HepG2 (cell line): Measurements from ENCODE around the gene GOLGA6C. TPM values are rescaled to one million over a fixed set of nuclear protein-coding genes. Genes with fewer than 3 reads are reported as not detected.

Source experiments
- AHDC1 ChIP-seq: sonication (generic); formaldehyde crosslinking; IDR thresholded peaks from 2 replicates; pipeline ENCODE4 v1.5.1; 2020; ENCODE audit warnings: mild to moderate bottlenecking, missing genetic modification reagents, borderline replicate concordance
- CHD4 ChIP-seq: fragments of 200-600 bp; sonication (generic); IDR thresholded peaks from 2 replicates; pipeline ENCODE4 v1.7.0; 2017; ENCODE audit warnings: mild to moderate bottlenecking, low read length, borderline replicate concordance
- FOXP4 ChIP-seq: sonication (generic); formaldehyde crosslinking; IDR thresholded peaks from 2 replicates; pipeline ENCODE4 v1.4.0; 2020; ENCODE audit warnings: missing genetic modification reagents
- GATAD1 ChIP-seq: IDR thresholded peaks from 2 replicates; pipeline ENCODE4 v1.6.1; 2016; ENCODE audit warnings: missing genetic modification reagents, missing compliant biosample characterization
- NCOA2 ChIP-seq: sonication (generic); formaldehyde crosslinking; IDR thresholded peaks from 2 replicates; pipeline ENCODE4 v1.8.0; 2022; ENCODE audit warnings: inconsistent platforms
- NR2C2 ChIP-seq: sonication (generic); formaldehyde crosslinking; IDR thresholded peaks from 2 replicates; pipeline ENCODE4 v1.4.0; 2020; ENCODE audit warnings: missing genetic modification reagents, mild to moderate bottlenecking, moderate library complexity, borderline replicate concordance
- PCBP2 ChIP-seq: fragments of 200-400 bp; formaldehyde crosslinking; optimal IDR thresholded peaks from 2 replicates; pipeline ENCODE3; 2018; ENCODE audit warnings: low read length, low read depth; ENCODE audit not compliant: poor library complexity, severe bottlenecking
- POGK ChIP-seq: sonication (generic); formaldehyde crosslinking; conservative IDR thresholded peaks from 2 replicates; pipeline ENCODE4 v1.8.0; 2022; ENCODE audit warnings: mild to moderate bottlenecking, moderate library complexity, missing genetic modification reagents
- RFX1 ChIP-seq: fragments of 450-650 bp; IDR thresholded peaks from 2 replicates; pipeline ENCODE4 v1.6.1; 2017
- TBX3 ChIP-seq: fragments of 450-650 bp; IDR thresholded peaks from 2 replicates; pipeline ENCODE4 v1.6.1; 2017; ENCODE audit warnings: antibody characterized with exemption, mild to moderate bottlenecking, inconsistent platforms, borderline replicate concordance
- ZBTB38 ChIP-seq: sonication (generic); formaldehyde crosslinking; IDR thresholded peaks from 2 replicates; pipeline ENCODE4 v1.5.1; 2020; ENCODE audit warnings: mild to moderate bottlenecking, missing genetic modification reagents
- ZFX ChIP-seq: sonication (generic); formaldehyde crosslinking; IDR thresholded peaks from 2 replicates; pipeline ENCODE4 v1.4.0; 2020; ENCODE audit warnings: mild to moderate bottlenecking, low read depth, missing genetic modification reagents, moderate library complexity
- ZGPAT ChIP-seq: IDR thresholded peaks from 2 replicates; pipeline ENCODE4 v1.6.1; 2016; ENCODE audit warnings: mild to moderate bottlenecking
- ZMYM3 ChIP-seq: sonication (generic); formaldehyde crosslinking; IDR thresholded peaks from 2 replicates; pipeline ENCODE4 v1.5.1; 2020; ENCODE audit warnings: mild to moderate bottlenecking, missing genetic modification reagents
- ZNF20 ChIP-seq: sonication (generic); formaldehyde crosslinking; IDR thresholded peaks from 2 replicates; pipeline ENCODE4 v1.4.0; 2020; ENCODE audit warnings: mild to moderate bottlenecking, moderate library complexity, missing genetic modification reagents
- ZNF639 ChIP-seq: conservative IDR thresholded peaks from 2 replicates; pipeline ENCODE4 v1.6.1; 2018; ENCODE audit warnings: missing genetic modification reagents
- ZNF672 ChIP-seq: sonication (generic); formaldehyde crosslinking; IDR thresholded peaks from 2 replicates; pipeline ENCODE4 v1.8.1; 2022; ENCODE audit warnings: missing genetic modification reagents
- polyA plus RNA-seq, 8 experiments: library from polyadenylated mRNA; depleted of rRNA in 3 of 8; stranded (reverse) in 7 of 8; unstranded in 1 of 8; fragments of >200 nt; fragmentation: Illumina TruSeq in 4 of 8; extraction: Trizol in 4 of 8; gene quantifications; 2 replicates each; pipeline versions ENCODE4 v1.2.1 to v1.2.3, GENCODE V29; 2011 to 2016; ENCODE audit warnings: low read depth in 4 of 8, missing spikeins in 1 of 8, mixed read lengths in 1 of 8; ENCODE audit not compliant: insufficient read depth in 1 of 8
- total RNA-seq, 5 experiments: library from RNA; depleted of rRNA; stranded (reverse); fragments of >200 nt; fragmentation: Illumina TruSeq; extraction: Trizol; gene quantifications; 2 replicates each; pipeline ENCODE4 v1.2.3, GENCODE V29; 2016; ENCODE audit warnings: low read depth in 1 of 5

Gene GOLGA6C
- total and polyA plus RNA-seq, 2 of the 13 experiments (the other 11 are each of a cell fraction or from before 2014, with no cell fraction given), result not detected

- TF ChIP-seq AHDC1 (CRISPR knock-in tag), result no peak
- no peak for TF ChIP-seq ZGPAT (CRISPR knock-in tag)
- TF ChIP-seq ZNF672 (CRISPR knock-in tag), result no peak
- TF ChIP-seq ZNF639 (CRISPR knock-in tag), result no peak
- TF ChIP-seq ZNF20 (CRISPR knock-in tag), result no peak
- no peak for TF ChIP-seq TBX3
- no peak for TF ChIP-seq RFX1
- no peak for TF ChIP-seq NR2C2
- no peak for TF ChIP-seq ZMYM3 (CRISPR knock-in tag)
- no peak for TF ChIP-seq POGK (CRISPR knock-in tag)
- TF ChIP-seq CHD4, result no peak
- TF ChIP-seq ZFX (CRISPR knock-in tag), result no peak
- no peak for TF ChIP-seq NCOA2
- no peak for TF ChIP-seq ZBTB38 (CRISPR knock-in tag)
- peak; percentile 48; the same call in 1 of the 2 replicates for TF ChIP-seq FOXP4 (CRISPR knock-in tag)
- no peak for TF ChIP-seq GATAD1 (CRISPR knock-in tag)
- no peak for TF ChIP-seq PCBP2
Observed at GRCh38 chr15:75309711-75310110, 51.6 kb downstream of the GOLGA6C start (continued).
